ENCODE measurements around the gene EHD1. TPM values are rescaled to one million over a fixed set of nuclear protein-coding genes. Genes with fewer than 3 reads are reported as not detected.

Gene EHD1
- total and polyA plus RNA-seq, 2 of the 8 experiments (the other 6 are each of a cell fraction or from before 2014, with no cell fraction given) = 31.5 to 42.9 TPM

GRCh38 chr11:64856382-64857227, 21.8 kb downstream of the EHD1 start (continued):
- TF ChIP-seq TBP (IDR thresholded peaks at IDR 0.05; ENCODE audit: low read depth, low read length) = no peak
- no peak for TF ChIP-seq JUND (IDR thresholded peaks at IDR 0.05; ENCODE audit: low read length)
- TF ChIP-seq EGR1 (IDR thresholded peaks at IDR 0.05; ENCODE audit: borderline replicate concordance, low read depth, low read length) = no peak
- no peak for TF ChIP-seq KDM5A (IDR thresholded peaks at IDR 0.05; ENCODE audit: low read length)
- no peak for TF ChIP-seq CTBP2 (IDR thresholded peaks at IDR 0.05; ENCODE audit: borderline replicate concordance, insufficient read depth, insufficient read length, low read length)
- no peak for TF ChIP-seq RNF2 (IDR thresholded peaks at IDR 0.05; ENCODE audit: borderline replicate concordance, low read depth, low read length, missing control alignments, poor library complexity, severe bottlenecking)
- no peak for TF ChIP-seq GTF2F1 (IDR thresholded peaks at IDR 0.05; ENCODE audit: borderline replicate concordance, low read depth, low read length)
- no peak for TF ChIP-seq ZNF274 (IDR thresholded peaks at IDR 0.05; ENCODE audit: borderline replicate concordance, extremely low read depth, low read length)
- no peak for TF ChIP-seq NRF1 (IDR thresholded peaks at IDR 0.05; ENCODE audit: low read depth, low read length)
